ENCODE data around the gene SPATC1L. TPM values are rescaled to one million over a fixed set of nuclear protein-coding genes. Genes with fewer than 3 reads are reported as not detected.

Gene SPATC1L
- total and polyA plus RNA-seq, 2 donors (not counting 3 experiments of a cell fraction or from before 2014, with no cell fraction given): 11.5 to 15.3 TPM

GRCh38 chr21:46163380-46163779, 20.9 kb downstream of the SPATC1L start:
- no TSS peak for BruUV-seq (replicated peaks)
- no peaks in the 10 kb centered on the region for H3K9me3 ChIP-seq (replicated peaks; ENCODE audit: control insufficient read depth, insufficient read depth, low read length)
- TF ChIP-seq JUN (IDR thresholded peaks at IDR 0.05; ENCODE audit: borderline replicate concordance, insufficient read depth, insufficient read length, low read depth): no peak
- no peak for TF ChIP-seq POLR2A (IDR thresholded peaks at IDR 0.05; ENCODE audit: low read depth, low read length)
- TF ChIP-seq FOS (IDR thresholded peaks at IDR 0.05; ENCODE audit: borderline replicate concordance, insufficient read depth, low read length): no peak
- TF ChIP-seq, protein P1, sequence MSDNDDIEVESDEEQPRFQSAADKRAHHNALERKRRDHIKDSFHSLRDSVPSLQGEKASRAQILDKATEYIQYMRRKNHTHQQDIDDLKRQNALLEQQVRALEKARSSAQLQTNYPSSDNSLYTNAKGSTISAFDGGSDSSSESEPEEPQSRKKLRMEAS (IDR thresholded peaks at IDR 0.05; ENCODE audit: insufficient read depth, insufficient read length): no peak
- no peak for TF ChIP-seq GATA2 (IDR thresholded peaks at IDR 0.05; ENCODE audit: insufficient read depth, insufficient read length, low read depth, low read length)
- TF ChIP-seq CTCF (IDR thresholded peaks at IDR 0.05; ENCODE audit: extremely low read depth in 1 of 2, insufficient read depth in 1 of 2, low read depth in 1 of 2, low read length in 2 of 2): no peak
- TF ChIP-seq MYC (IDR thresholded peaks at IDR 0.05; ENCODE audit: low read depth, low read length): no peak
- no peak for TF ChIP-seq POLR2AphosphoS5 (IDR thresholded peaks at IDR 0.05; ENCODE audit: insufficient read depth, low read depth, low read length)
- no peak for TF ChIP-seq EZH2 (IDR thresholded peaks at IDR 0.05; ENCODE audit: borderline replicate concordance, low read depth, low read length, severe bottlenecking)
- no peak overlapping the region for H3K27ac ChIP-seq (ENCODE audit: insufficient read depth, low read depth, low read length)
- no peaks in the 10 kb centered on the region for H3K36me3 ChIP-seq (ENCODE audit: control insufficient read depth in 2 of 2, extremely low read depth in 1 of 2, insufficient read depth in 2 of 2, low read length in 2 of 2)
- no peaks in the 10 kb centered on the region for H4K20me1 ChIP-seq (replicated peaks; ENCODE audit: control insufficient read depth, extremely low read depth, insufficient read depth, low read length)
- no peak overlapping the region for H3K4me3 ChIP-seq (replicated peaks in 1 of 3; ENCODE audit: insufficient read depth in 1 of 3, low read depth in 1 of 3, low read length in 3 of 3)
- DNase-seq (ENCODE audit: low read depth, low spot score) (no peak), FAIRE-seq (no peak)
- intact Hi-C loops (cut with micrococcal nuclease) (no loop called here), dilution Hi-C loops (cut with MboI; ENCODE audit: extremely low pct_ligation_motif_present, low sequenced_read_pairs) (no loop called here)
- H3K4me2 ChIP-seq (ENCODE audit: insufficient read depth, low read length): no peak overlapping the region
- H3K9me1 ChIP-seq (replicated peaks; ENCODE audit: control insufficient read depth, extremely low read depth, insufficient read depth, low read length): no peaks in the 10 kb centered on the region
- H3K9ac ChIP-seq (replicated peaks; ENCODE audit: extremely low read depth, insufficient read depth, low read length): no peak overlapping the region
- H3K27me3 ChIP-seq (ENCODE audit: control insufficient read depth in 2 of 2, insufficient read depth in 2 of 2, low read length in 2 of 2): no peaks in the 10 kb centered on the region
- no peak overlapping the region for H2AFZ ChIP-seq (ENCODE audit: low read depth, low read length)
- H3K4me1 ChIP-seq (ENCODE audit: control insufficient read depth, extremely low read depth, insufficient read depth, low read length): no peaks in the 10 kb centered on the region
- CTCF ChIA-PET: no interaction called here
- POLR2A ChIA-PET: no interaction called here
- no peaks in the 10 kb centered on the region for H3K79me2 ChIP-seq (ENCODE audit: control insufficient read depth, insufficient read depth, low read length)
